NCI-H524 (cell line): ENCODE results near the gene COMMD2.

Experiments used
- DNase-seq, 2 experiments: peaks; one replicate each; lab custom pipeline; 2025; lab: John Stamatoyannopoulos, UW

The COMMD2 gene

DNA sequence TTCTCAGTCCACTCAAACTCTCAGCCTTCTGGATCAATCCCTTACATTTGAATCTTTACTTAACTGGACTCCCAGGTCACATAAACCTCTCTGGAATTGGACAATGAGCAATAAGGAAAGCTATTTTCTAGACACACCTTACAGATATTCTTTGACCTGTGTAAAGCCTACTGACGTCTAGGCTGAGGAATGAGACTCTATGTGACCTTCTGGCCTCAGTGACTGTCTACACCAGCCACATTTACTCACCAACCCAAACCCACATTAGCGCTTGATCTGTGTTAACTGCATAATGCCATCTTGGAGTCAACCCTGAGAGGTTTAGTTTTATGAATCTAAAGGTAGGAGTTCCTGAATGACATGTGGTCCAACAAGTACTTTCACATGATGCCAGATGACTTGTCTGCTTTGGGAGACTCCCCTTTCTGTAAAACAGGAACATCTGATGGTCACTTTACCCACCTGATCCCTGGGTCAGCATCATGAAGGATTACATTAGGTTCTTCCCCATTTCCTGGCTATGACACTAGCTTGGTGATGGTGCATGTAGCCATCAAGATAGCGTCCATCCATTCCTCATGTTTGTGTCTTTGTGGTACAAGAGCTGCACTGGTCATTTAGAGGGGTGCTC is 11.4 kb upstream of the COMMD2 start:
- no peak for DNase-seq

DNA sequence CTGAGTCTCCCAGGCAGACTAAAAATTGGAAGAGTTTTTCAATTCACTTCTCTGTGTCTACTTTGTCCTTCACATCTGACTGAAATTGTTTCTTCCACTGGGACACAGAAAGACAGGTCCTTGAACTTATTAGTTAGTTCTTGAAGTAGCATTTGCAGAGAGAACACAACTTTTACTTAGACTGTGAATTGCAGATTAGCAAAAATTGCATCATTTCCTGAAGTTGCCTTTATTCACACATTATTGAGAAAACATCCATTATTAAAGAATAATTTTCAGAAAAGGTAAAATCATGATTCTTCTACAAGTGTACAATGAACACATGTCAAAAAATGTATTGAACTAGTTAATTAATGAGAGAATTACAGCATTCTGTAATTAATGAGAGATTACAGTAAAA is 1.4 kb upstream of the COMMD2 start:
- DNase-seq, result no peak

GRCh38 chr3:149752788-149753136 is 473 bp upstream of the COMMD2 start:
- no peak for DNase-seq

- peak in 1 of 2 experiments; percentile 21 for DNase-seq
These were observed 738 bp downstream of the COMMD2 start for GRCh38 chr3:149751551-149751950.

- DNase-seq, result no peak
These were observed 7.7 kb downstream of the COMMD2 start for GRCh38 chr3:149744606-149745005.

DNA sequence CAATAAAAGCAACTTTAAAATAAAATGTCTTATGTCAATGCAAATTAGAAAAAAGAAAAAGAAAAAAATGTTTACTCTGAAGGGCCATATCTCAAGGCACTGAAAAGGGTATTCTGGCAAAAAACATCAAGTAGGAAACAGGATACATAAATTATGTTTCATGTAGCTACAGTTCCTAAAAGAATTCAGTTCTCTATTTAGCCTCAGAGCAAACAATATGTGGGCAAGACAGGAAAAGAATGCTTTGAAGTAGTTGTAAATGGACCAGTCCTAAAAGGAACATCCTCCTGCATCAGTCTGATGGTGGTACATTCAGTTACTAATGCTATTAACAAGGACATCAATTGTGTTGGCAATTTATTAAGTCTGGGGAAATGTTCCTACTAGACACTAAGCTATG is 8.1 kb downstream of the COMMD2 start:
- no peak for DNase-seq

DNA sequence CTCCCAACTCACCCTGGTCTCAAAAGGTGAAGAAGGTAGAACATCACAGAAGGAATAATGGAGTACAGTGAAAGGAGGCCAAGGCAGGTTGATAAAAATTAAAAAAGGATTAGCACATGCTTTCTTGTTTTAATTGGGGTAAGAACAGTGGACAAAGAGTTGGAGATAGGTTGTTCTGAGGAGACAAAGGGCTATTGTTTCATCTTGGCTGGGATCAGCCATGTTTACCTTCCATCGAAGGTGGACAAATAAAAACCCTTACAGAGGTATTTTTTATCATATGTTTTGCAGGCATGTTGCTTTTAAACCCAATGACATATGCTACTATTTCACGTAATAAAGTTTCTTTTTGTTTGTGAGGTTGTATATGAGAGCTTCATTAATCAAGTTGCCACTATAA is 12.9 kb downstream of the COMMD2 start:
- no peak for DNase-seq

GRCh38 chr3:149738876-149739275 is 13.4 kb downstream of the COMMD2 start:
- DNase-seq, result no peak

- no peak for DNase-seq
These were observed 15.4 kb downstream of the COMMD2 start for GRCh38 chr3:149736953-149737205.

DNA sequence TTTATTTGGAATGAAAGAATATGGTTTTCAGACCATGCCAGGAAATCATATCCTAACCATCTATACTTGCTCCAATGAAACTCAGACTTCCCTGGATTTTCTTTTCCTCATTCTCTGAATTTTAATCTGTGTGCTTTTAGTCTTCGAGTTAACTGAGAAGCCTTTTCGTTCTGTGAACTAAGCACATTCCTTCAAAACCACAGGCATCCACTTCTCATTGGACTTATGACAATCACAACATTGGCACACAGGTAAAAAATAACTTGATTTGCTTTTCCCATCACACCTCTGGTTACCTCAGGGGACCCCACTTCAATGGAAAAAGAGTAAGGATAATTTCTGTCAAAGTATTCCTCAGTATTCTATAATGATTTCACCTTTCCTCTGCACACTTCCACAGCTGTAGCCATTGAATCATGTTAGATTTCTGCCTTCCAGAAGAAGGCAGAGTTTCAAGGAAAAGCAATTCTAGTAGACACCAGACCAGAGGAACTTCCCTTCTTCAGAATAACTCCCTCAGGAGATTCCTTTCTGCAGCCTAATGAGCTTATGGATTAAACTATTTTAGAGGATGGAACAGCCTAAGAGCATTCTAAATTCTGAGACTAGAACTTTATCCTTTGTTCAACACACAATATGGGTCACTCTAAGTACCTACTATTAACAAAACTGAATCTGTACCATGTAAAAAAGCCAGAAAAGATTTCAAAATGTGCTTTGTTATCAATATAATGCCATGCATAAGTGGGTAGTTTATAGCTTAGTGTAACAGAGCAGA is 15.9 kb downstream of the COMMD2 start:
- DNase-seq, result no peak

- no peak for DNase-seq
These were observed 20.1 kb downstream of the COMMD2 start for GRCh38 chr3:149732234-149732633.

- no peak for DNase-seq
These were observed 24.6 kb downstream of the COMMD2 start for GRCh38 chr3:149727656-149728055.

DNA sequence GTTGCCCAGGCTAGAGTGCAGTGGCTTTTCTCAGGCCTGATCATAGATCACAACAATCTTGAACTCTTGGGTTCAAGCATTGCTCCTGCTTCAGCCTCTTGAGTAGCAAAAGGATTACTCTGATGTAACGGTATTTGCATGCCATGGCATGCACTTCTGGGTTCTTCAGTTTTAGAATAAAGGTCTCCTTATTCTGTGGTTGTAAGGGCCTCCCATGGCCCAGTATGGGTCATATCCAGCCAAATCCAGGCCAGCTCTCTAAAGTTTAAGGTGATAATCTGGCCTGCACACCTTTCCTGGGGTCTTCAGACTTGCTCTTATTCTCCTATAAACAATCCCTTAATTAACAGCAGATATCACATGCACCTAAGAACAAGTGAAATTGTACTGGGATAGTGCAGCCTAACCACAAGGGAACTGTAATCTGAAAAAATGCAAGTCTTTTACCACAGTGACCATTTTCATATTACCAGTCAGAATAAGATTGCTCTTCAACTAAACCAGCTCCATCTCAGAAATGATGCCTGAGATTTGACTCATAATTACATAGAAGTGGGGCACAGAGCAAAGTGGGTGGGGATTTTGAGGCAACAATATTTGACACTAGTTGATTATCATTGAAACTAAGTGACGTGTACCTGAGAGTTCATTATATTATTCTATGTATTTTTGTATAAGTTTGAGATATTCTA is 25.4 kb downstream of the COMMD2 start:
- no peak for DNase-seq

GRCh38 chr3:149723781-149724180 is 28.5 kb downstream of the COMMD2 start:
- no peak for DNase-seq

- DNase-seq, result no peak
These were observed 31.4 kb downstream of the COMMD2 start for GRCh38 chr3:149720918-149721317.

GRCh38 chr3:149717391-149718056 is 34.8 kb downstream of the COMMD2 start:
- peak; percentile 48 to 77 for DNase-seq

- DNase-seq, result no peak
These were observed 35.3 kb downstream of the COMMD2 start for GRCh38 chr3:149716984-149717383.

DNA sequence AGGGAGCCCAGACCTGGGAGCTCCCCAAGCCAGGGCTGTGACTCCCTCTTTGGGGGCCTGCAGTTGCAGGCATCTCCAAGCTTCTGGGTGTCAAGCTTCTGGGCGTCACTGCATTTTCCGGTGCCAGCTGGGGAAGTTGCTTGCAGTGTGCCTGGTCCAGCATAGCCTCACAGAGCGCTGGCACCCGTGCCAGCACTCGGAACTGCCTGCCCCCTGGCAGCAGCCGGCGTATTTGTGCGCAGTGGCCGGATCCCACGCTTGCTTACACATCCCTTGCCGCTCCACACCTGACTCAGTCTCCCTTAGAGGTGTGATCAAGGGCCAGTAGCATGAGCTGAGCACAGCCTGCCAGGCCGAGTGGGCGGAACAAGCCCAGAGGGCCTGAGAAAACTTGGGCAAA is 37.0 kb downstream of the COMMD2 start:
- DNase-seq, result no peak

GRCh38 chr3:149713730-149714654 is 38.3 kb downstream of the COMMD2 start:
- DNase-seq, result no peak

GRCh38 chr3:149706905-149707304 is 45.4 kb downstream of the COMMD2 start:
- DNase-seq, result no peak

DNA sequence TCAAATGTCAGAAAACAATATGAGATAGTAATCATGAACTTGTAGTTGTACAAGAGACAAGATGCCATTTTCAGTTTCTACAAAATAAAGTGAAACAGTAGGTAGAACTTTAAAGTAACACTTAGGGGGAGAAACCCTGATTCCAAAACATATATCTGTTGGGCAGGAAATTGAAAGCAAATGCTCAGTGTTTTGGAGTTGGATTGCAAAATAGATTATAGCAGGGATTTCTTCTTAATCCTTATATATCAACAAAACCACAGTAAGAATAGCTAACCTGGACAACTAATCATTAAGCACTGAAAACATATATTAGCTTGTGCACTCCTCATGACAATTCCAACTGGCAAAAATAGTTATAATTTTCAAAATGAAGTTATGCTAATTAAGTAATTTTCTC is 46.9 kb downstream of the COMMD2 start:
- no peak for DNase-seq

- no peak for DNase-seq
These were observed 48.8 kb downstream of the COMMD2 start for GRCh38 chr3:149703466-149703865.
